ENCODE data around the gene RBM26. TPM values are rescaled to one million over a fixed set of nuclear protein-coding genes. Genes with fewer than 3 reads are reported as not detected.

The RBM26 gene
- total RNA-seq, 1 donor from 2014 or later, result 44.0 TPM

GRCh38 chr13:79450110-79450509, 44.1 kb upstream of the RBM26 start:
- DNase-seq, result no peak

GRCh38 chr13:79448413-79448812, 42.4 kb upstream of the RBM26 start:
- DNase-seq (no peak), ATAC-seq (peak in 1 of 2 donors; percentile 17)
- Histone ChIP-seq H3K27ac (no peak overlapping the region), H3K4me3 (no peak overlapping the region), H3K27me3 (ENCODE audit: low read depth) (no peaks in the 10 kb centered on the region), H3K36me3 (no peaks in the 10 kb centered on the region), H3K4me1 (peaks cover 5% of the 10 kb centered on the region), H3K9me3 (no peaks in the 10 kb centered on the region)
- intact Hi-C loops (cut with DNase I), result no loop called here
- TF ChIP-seq CTCF (IDR thresholded peaks at IDR 0.05), result no peak

More at GRCh38 chr13:79450110-79450509, 44.1 kb upstream of the RBM26 start:
- Histone ChIP-seq H3K4me3 (no peak overlapping the region), H3K27me3 (ENCODE audit: low read depth) (no peaks in the 10 kb centered on the region), H3K36me3 (no peaks in the 10 kb centered on the region), H3K27ac (no peak overlapping the region), H3K4me1 (peaks cover 5% of the 10 kb centered on the region), H3K9me3 (no peaks in the 10 kb centered on the region)
- ATAC-seq, result no peak
- no peak for TF ChIP-seq CTCF (IDR thresholded peaks at IDR 0.05)
- intact Hi-C loops (cut with DNase I), result no loop called here

DNA sequence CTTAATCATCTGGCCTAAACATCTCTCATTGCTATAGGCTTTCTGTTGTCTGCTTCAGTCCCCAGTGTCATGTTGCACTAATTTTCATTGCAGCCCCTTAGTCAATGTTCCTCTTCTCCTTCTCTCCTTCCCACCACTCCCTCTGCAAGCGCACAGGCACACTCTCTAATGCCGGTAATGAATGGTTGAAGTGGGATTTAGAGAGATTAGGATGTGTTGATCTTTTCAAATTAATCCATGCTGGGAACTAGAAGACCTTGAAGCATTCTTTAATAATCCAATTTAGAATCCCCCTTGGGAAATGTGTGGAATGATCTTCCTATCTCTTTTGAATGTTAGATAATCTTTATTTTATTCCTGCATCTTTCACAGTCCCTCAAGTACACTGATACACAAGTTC, 41.7 kb upstream of the RBM26 start:
- TF ChIP-seq CTCF (IDR thresholded peaks at IDR 0.05), result no peak
- Histone ChIP-seq H3K9me3 (no peaks in the 10 kb centered on the region), H3K4me3 (no peak overlapping the region), H3K27ac (no peak overlapping the region), H3K36me3 (no peaks in the 10 kb centered on the region), H3K27me3 (ENCODE audit: low read depth) (no peaks in the 10 kb centered on the region), H3K4me1 (peaks cover 5% of the 10 kb centered on the region)
- DNase-seq, result no peak
- ATAC-seq, result no peak
- intact Hi-C loops (cut with DNase I), result no loop called here

GRCh38 chr13:79447141-79447540, 41.1 kb upstream of the RBM26 start:
- no peaks in the 10 kb centered on the region for H3K36me3 ChIP-seq
- H3K9me3 ChIP-seq, result no peaks in the 10 kb centered on the region
- DNase-seq (no peak), ATAC-seq (no peak)
- intact Hi-C loops (cut with DNase I), result no loop called here
- H3K27ac ChIP-seq, result no peak overlapping the region
- H3K4me1 ChIP-seq, result peaks cover 5% of the 10 kb centered on the region
- H3K4me3 ChIP-seq, result no peak overlapping the region
- no peak for TF ChIP-seq CTCF (IDR thresholded peaks at IDR 0.05)
- H3K27me3 ChIP-seq (ENCODE audit: low read depth), result no peaks in the 10 kb centered on the region

- Histone ChIP-seq H3K4me1 (peaks cover 5% of the 10 kb centered on the region), H3K36me3 (no peaks in the 10 kb centered on the region), H3K9me3 (no peaks in the 10 kb centered on the region), H3K27ac (no peak overlapping the region), H3K27me3 (ENCODE audit: low read depth) (no peaks in the 10 kb centered on the region), H3K4me3 (no peak overlapping the region)
- ATAC-seq, result no peak
- intact Hi-C loops (cut with DNase I), result no loop called here
- TF ChIP-seq CTCF (IDR thresholded peaks at IDR 0.05), result no peak
- no peak for DNase-seq
Measured at GRCh38 chr13:79445968-79446645, 40.1 kb upstream of the RBM26 start.
